Esophagus mucosa (tissue), 1 donor: ENCODE data around the gene AOPEP. TPM values are rescaled to one million over a fixed set of nuclear protein-coding genes. Genes with fewer than 3 reads are reported as not detected.
A peak's percentile ranks its signal among the peaks of the same experiment; 100 is the strongest.

ENCODE experiments used
- ATAC-seq: fragments of 200-7000 bp; cut with Tn5 transposase; one replicate; pipeline ENCODE4 v1.9.1; 2020
- total RNA-seq: library from RNA; stranded (reverse); gene quantifications from one replicate; pipeline ENCODE4 v1.2.4, GENCODE V29; 2023
- donor health status: DM: yes; HTN: yes; CAD: no.

AOPEP gene
- total RNA-seq, 1 donor from 2014 or later, result 113 TPM

- peak; percentile 48 for ATAC-seq
Observed at GRCh38 chr9:94919376-94920098, 193.0 kb downstream of the AOPEP start.

- ATAC-seq, result no peak
Observed at GRCh38 chr9:94920420-94921091, 194.1 kb downstream of the AOPEP start.

GRCh38 chr9:94921092-94921471 lies 194.6 kb downstream of the AOPEP start:
- ATAC-seq, result no peak

GRCh38 chr9:94921656-94922055 lies 195.2 kb downstream of the AOPEP start:
- no peak for ATAC-seq

- no peak for ATAC-seq
Observed at GRCh38 chr9:94922098-94922607, 195.7 kb downstream of the AOPEP start.

GRCh38 chr9:94922691-94923107 lies 196.2 kb downstream of the AOPEP start:
- peak; percentile 27 for ATAC-seq

- ATAC-seq, result no peak
Observed at GRCh38 chr9:94923326-94924089, 197.0 kb downstream of the AOPEP start.

- peak; percentile 85 for ATAC-seq
Observed at GRCh38 chr9:94925751-94926430, 199.4 kb downstream of the AOPEP start.

- ATAC-seq, result no peak
Observed at GRCh38 chr9:94926431-94926800, 199.9 kb downstream of the AOPEP start.

- ATAC-seq, result no peak
Observed at GRCh38 chr9:94927048-94927761, 200.7 kb downstream of the AOPEP start.

GRCh38 chr9:94927762-94928670 lies 201.5 kb downstream of the AOPEP start:
- ATAC-seq, result no peak

- no peak for ATAC-seq
Observed at GRCh38 chr9:94928691-94929368, 202.3 kb downstream of the AOPEP start.

GRCh38 chr9:94929369-94929756 lies 202.9 kb downstream of the AOPEP start:
- ATAC-seq, result peak; percentile 74

- ATAC-seq, result no peak
Observed at GRCh38 chr9:94931036-94931633, 204.6 kb downstream of the AOPEP start.

GRCh38 chr9:94931740-94932139 lies 205.2 kb downstream of the AOPEP start:
- ATAC-seq, result no peak

- ATAC-seq, result no peak
Observed at GRCh38 chr9:94932652-94933510, 206.4 kb downstream of the AOPEP start.

- ATAC-seq, result no peak
Observed at GRCh38 chr9:94933511-94933828, 207.0 kb downstream of the AOPEP start.

- no peak for ATAC-seq
Observed at GRCh38 chr9:94934816-94935328, 208.4 kb downstream of the AOPEP start.

GRCh38 chr9:94935396-94935795 lies 208.9 kb downstream of the AOPEP start:
- ATAC-seq, result no peak
